ENCODE measurements around the gene ZNF263.

DNA sequence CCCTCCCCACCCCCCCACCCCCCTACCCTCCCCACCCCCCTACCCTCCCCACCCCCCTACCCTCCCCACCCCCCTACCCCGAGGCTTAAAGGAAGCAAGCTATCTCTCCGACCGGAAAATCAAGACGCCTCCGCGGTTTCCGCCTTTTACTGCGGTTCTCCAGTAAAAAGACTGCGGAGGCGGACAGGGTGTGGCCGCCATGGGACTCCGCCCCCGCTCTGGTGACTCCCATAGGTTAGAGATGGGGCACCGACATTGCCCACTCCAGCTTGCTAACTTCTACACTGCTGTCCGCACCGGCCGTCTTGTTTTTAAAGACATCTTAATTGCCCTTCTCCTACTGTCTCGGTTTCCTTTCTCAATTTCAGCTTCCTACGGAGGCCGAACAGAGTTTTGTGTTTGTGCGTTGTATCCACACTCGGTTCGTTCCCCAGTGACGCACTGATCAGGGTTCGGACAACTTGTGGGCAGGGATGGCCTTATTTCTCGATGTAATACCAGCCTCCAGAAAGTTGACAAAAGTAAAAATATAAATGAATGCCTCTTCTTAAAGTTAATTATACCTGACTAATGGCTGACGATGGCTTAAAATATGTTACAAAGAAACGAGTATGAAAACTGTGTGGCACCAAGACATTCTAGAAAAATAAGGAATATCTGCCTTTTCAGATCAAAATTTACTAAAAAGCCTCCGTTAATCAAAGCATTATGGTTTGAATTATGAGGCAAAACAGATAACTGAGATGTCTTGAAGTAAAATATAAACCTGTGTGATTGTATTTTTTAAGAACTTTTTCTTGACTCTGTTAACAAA lies 47.2 kb upstream of the ZNF263 start:
- TF ChIP-seq CTCF (IDR thresholded peaks at IDR 0.05) (no peak), POLR2AphosphoS5 (IDR thresholded peaks at IDR 0.05; ENCODE audit: low read depth, low read length) (no peak), SIN3A (IDR thresholded peaks at IDR 0.05; ENCODE audit: borderline replicate concordance, insufficient read depth, low read depth, low read length) (no peak)
